Heart right ventricle (tissue), 16 donors: ENCODE measurements around the gene EFHD1. TPM values are rescaled to one million over a fixed set of nuclear protein-coding genes. Genes with fewer than 3 reads are reported as not detected.

ENCODE experiments used
- ATAC-seq, 8 donors: fragments of 200-7000 bp; cut with Tn5 transposase; one replicate each; pipeline ENCODE4 v1.9.1; 2020; ENCODE audit warnings: mild to moderate bottlenecking in 8 of 8, moderate library complexity in 8 of 8, moderate number of reproducible peaks in 1 of 8
- DNase-seq, 2 donors: peaks; one replicate each; pipeline ENCODE4 v3.0.0-alpha.2; 2020
- H3K27ac ChIP-seq, 10 donors: fragments of 200-600 bp; sonication (generic) in 2 of 10; one replicate each; pipeline versions ENCODE4 v1.5.0 to v1.8.0; 2020 to 2022; ENCODE audit warnings: mild to moderate bottlenecking in 3 of 10
- H3K27me3 ChIP-seq, 7 donors: fragments of 200-600 bp; one replicate each; pipeline ENCODE4 v1.8.0; 2021 to 2022; ENCODE audit warnings: mild to moderate bottlenecking in 2 of 7
- H3K36me3 ChIP-seq, 9 donors: fragments of 200-600 bp; sonication (generic) in 1 of 9; one replicate each; pipeline versions ENCODE4 v1.5.0 to v1.8.0; 2020 to 2022; ENCODE audit warnings: mild to moderate bottlenecking in 2 of 9
- H3K4me1 ChIP-seq, 9 donors: fragments of 200-600 bp; sonication (generic) in 1 of 9; one replicate each; pipeline versions ENCODE4 v1.5.0 to v1.8.0; 2020 to 2022; ENCODE audit warnings: mild to moderate bottlenecking in 4 of 9
- H3K4me3 ChIP-seq, 10 donors: fragments of 200-600 bp; sonication (generic) in 2 of 10; one replicate each; pipeline versions ENCODE4 v1.5.0 to v1.8.0; 2020 to 2022; ENCODE audit warnings: mild to moderate bottlenecking in 7 of 10, moderate library complexity in 2 of 10
- H3K9me3 ChIP-seq, 11 donors: fragments of 200-600 bp in 10 of 11; sonication (generic) in 2 of 11; one replicate each; pipeline versions ENCODE4 v1.5.0 to v1.8.0; 2013 to 2022; ENCODE audit warnings: mild to moderate bottlenecking in 2 of 11, control low read depth in 1 of 11, moderate library complexity in 1 of 11
- WGBS, 2 donors: extraction: QIAGEN DNeasy Blood & Tissue Kit; methylation state at CpG; one replicate each; pipeline ENCODE4 v1.1.7; 2013; ENCODE audit warnings: inconsistent platforms in 1 of 2; 5-methylcytosine and 5-hydroxymethylcytosine counted together
- intact Hi-C, 10 donors: fragments of 100-400 bp; cut with DNase I; formaldehyde crosslinking; loops; one replicate each; pipeline versions ENCODE4 v1.11.1 to v1.14.2; 2022
- polyA plus RNA-seq, 2 donors: library from polyadenylated mRNA; stranded (reverse); fragments of 200-250 nt; gene quantifications; one replicate each; pipeline ENCODE4 v1.2.3, GENCODE V29; 2013
- total RNA-seq, 10 donors: library from RNA; stranded (reverse); fragmentation: NEBNext Ultra II Directional in 3 of 10; extraction: Animal tissue kit (Norgen Biotek cat#: 25700) in 3 of 10; gene quantifications; one replicate each; pipeline versions ENCODE4 v1.2.1 to v1.2.4, GENCODE V29; 2021 to 2023
- TF ChIP-seq, protein P1 (sequence below), 9 donors: fragments of 200-600 bp; sonication (generic) in 2 of 9; IDR thresholded peaks; one replicate each; pipeline versions ENCODE4 v1.5.0 to v1.8.0; 2021 to 2022; ENCODE audit warnings: antibody characterized with exemption in 9 of 9, mild to moderate bottlenecking in 5 of 9, moderate library complexity in 1 of 9
- donor health status: Arrhythmogenic right ventricular cardiomyopathy.
- donor health status: ischemic (EF 13 %, LVEDD 7.1; RV severe dilation, severe dysfunction).
- donor health status: healthy with polysubstance abuse.
- donor health status: DM: no; HTN: yes; CAD: no.
- donor health status: DM: no; HTN: no; CAD: no.
- donor health status: ischemic (EF 25% LVEDD 6.9; RV normal size, moderate dysfunction).
- donor health status: ischemic (EF 25% LVEDD 5.7; RV mildly dilated, moderate dysfunction).
- donor health status: healthy.
- donor health status: DM: yes; HTN: yes; CAD: no.
- donor health status: Ischemic cardiomyopathy.
- donor health status: ischemic (EF 35%, LVEDD 5.7; RV mildly dilated, moderate dysfunction).
- donor health status: nonischemic (EF 11% LVEDD 7.7; RV severe dilation, severe dysfunction).
- donor health status: DM: yes; HTN: yes; CAD: no.
- donor health status: PGD.
- donor health status: ischemic (EF 29% LVEDD 5.4; RV normal size, mild dysfunction).
- donor health status: nonischemic (EF 23%, LVEDD 6.1; RV moderate dilation, normal function).

Gene EFHD1
- total and polyA plus RNA-seq, 12 donors: 8.1 to 36.2 (median 19.5) TPM

DNA sequence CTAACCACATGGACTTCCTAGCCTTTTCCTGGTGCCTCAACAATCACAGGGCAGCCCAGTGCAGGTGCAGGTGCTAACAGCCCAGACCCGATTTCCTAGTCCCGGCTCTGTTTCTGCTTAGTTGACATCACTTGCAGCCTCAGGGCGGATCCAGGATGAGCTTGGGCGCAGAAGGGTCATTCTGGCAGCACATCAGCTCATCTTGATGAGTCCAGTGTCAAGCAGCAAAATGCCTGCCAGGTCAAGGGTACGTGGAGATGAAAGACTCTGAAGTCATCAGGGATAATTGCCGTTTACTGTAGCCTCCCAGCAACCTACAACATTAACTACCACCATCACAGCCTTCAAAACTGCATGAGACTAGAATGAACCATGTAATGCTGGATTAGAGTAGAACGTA, 39.4 kb upstream of the EFHD1 start:
- intact Hi-C loops: no loop called here
- WGBS, 2 donors: 77 to 82% methylated on average over 7 of the region's 7 CpGs
- TF ChIP-seq, protein P1, sequence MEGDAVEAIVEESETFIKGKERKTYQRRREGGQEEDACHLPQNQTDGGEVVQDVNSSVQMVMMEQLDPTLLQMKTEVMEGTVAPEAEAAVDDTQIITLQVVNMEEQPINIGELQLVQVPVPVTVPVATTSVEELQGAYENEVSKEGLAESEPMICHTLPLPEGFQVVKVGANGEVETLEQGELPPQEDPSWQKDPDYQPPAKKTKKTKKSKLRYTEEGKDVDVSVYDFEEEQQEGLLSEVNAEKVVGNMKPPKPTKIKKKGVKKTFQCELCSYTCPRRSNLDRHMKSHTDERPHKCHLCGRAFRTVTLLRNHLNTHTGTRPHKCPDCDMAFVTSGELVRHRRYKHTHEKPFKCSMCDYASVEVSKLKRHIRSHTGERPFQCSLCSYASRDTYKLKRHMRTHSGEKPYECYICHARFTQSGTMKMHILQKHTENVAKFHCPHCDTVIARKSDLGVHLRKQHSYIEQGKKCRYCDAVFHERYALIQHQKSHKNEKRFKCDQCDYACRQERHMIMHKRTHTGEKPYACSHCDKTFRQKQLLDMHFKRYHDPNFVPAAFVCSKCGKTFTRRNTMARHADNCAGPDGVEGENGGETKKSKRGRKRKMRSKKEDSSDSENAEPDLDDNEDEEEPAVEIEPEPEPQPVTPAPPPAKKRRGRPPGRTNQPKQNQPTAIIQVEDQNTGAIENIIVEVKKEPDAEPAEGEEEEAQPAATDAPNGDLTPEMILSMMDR (IDR thresholded peaks at IDR 0.05): no peak

GRCh38 chr2:232597362-232598079, 35.9 kb upstream of the EFHD1 start:
- TF ChIP-seq, protein P1 (IDR thresholded peaks at IDR 0.05): no peak
- Histone ChIP-seq H3K27me3 (no peaks in the 10 kb centered on the region), H3K4me3 (no peak overlapping the region), H3K27ac (no peak overlapping the region), H3K4me1 (peaks cover 0 to 13% (median 4%) of the 10 kb centered on the region in 9 donors), H3K9me3 (peaks cover 0 to 8% (median 0%) of the 10 kb centered on the region in 11 donors), H3K36me3 (no peaks in the 10 kb centered on the region)
- intact Hi-C loops: no loop called here
- DNase-seq: no peak
- WGBS, 2 donors: 81 to 99% methylated on average over 7 of the region's 7 CpGs
- ATAC-seq: no peak

More for the DNA sequence above, 39.4 kb upstream of the EFHD1 start:
- H3K27ac ChIP-seq: no peak overlapping the region
- ATAC-seq: no peak
- no peaks in the 10 kb centered on the region for H3K27me3 ChIP-seq
- no peak for DNase-seq
- H3K4me1 ChIP-seq: peaks cover 0 to 17% (median 8%) of the 10 kb centered on the region in 9 donors
- no peaks in the 10 kb centered on the region for H3K36me3 ChIP-seq
- H3K4me3 ChIP-seq: no peak overlapping the region
- H3K9me3 ChIP-seq: peaks cover 0 to 8% (median 0%) of the 10 kb centered on the region in 11 donors

- Histone ChIP-seq H3K27me3 (no peaks in the 10 kb centered on the region), H3K27ac (no peak overlapping the region), H3K36me3 (no peaks in the 10 kb centered on the region), H3K4me3 (no peak overlapping the region), H3K4me1 (peaks cover 0 to 6% (median 0%) of the 10 kb centered on the region in 9 donors), H3K9me3 (peaks cover 0 to 8% (median 0%) of the 10 kb centered on the region in 11 donors)
- intact Hi-C loops: no loop called here
- DNase-seq: no peak
- 86 to 93% methylated on average over 4 of the region's 4 CpGs for WGBS, 2 donors
- no peak for ATAC-seq
- TF ChIP-seq, protein P1 (IDR thresholded peaks at IDR 0.05): no peak
These were observed 35.1 kb upstream of the EFHD1 start for GRCh38 chr2:232598293-232598692.

- intact Hi-C loops: loop anchor here in 4 of 10 donors (5.0 to 10.0 kb wide), 2 partner anchors 652 to 655 kb away; partner anchors contain the start of gene ATG16L1 (in 4 of the 4)
- ATAC-seq (no peak), DNase-seq (no peak)
- TF ChIP-seq, protein P1 (IDR thresholded peaks at IDR 0.05): no peak
- Histone ChIP-seq H3K4me3 (no peak overlapping the region), H3K9me3 (peaks cover 0 to 8% (median 0%) of the 10 kb centered on the region in 11 donors), H3K27me3 (no peaks in the 10 kb centered on the region), H3K36me3 (no peaks in the 10 kb centered on the region), H3K4me1 (no peaks in the 10 kb centered on the region), H3K27ac (no peak overlapping the region)
- 86% methylated on average over 17 of the region's 17 CpGs for WGBS, 2 donors
These were observed 33.2 kb upstream of the EFHD1 start for GRCh38 chr2:232600053-232600773.
